Hepatocyte (in vitro differentiated cells): ENCODE data around the gene PCBP3. TPM values are rescaled to one million over a fixed set of nuclear protein-coding genes. Genes with fewer than 3 reads are reported as not detected.

Experiments used
- DNase-seq: peaks from one replicate; pipeline ENCODE4 v3.0.0-alpha.2; 2016; ENCODE audit warnings: low spot score
- H2AFZ ChIP-seq: fragments of 200-600 bp; sonication (generic); 2 replicates; pipeline ENCODE4 v1.6.0; 2016; ENCODE audit warnings: antibody characterized with exemption, mild to moderate bottlenecking
- H3K27ac ChIP-seq: fragments of 200-600 bp; sonication (generic); 2 replicates; pipeline ENCODE4 v1.5.1; 2016; ENCODE audit warnings: mild to moderate bottlenecking
- H3K27me3 ChIP-seq: fragments of 200-600 bp; sonication (generic); 2 replicates; pipeline ENCODE4 v1.6.1; 2016
- H3K36me3 ChIP-seq: fragments of 200-600 bp; sonication (generic); replicated peaks from 2 replicates; pipeline ENCODE4 v1.5.1; 2016; ENCODE audit warnings: low read depth; ENCODE audit not compliant: insufficient read depth
- H3K4me1 ChIP-seq: fragments of 200-600 bp; sonication (generic); 2 replicates; pipeline ENCODE4 v1.5.1; 2016; ENCODE audit warnings: mild to moderate bottlenecking, moderate library complexity; ENCODE audit not compliant: insufficient read depth
- H3K4me2 ChIP-seq: fragments of 200-600 bp; sonication (generic); 2 replicates; pipeline ENCODE4 v1.6.0; 2016
- H3K4me3 ChIP-seq: fragments of 200-600 bp; sonication (generic); 2 replicates; pipeline ENCODE4 v1.5.1; 2016; ENCODE audit warnings: mild to moderate bottlenecking
- H3K79me2 ChIP-seq: fragments of 200-600 bp; sonication (generic); 2 replicates; pipeline ENCODE4 v1.6.0; 2017; ENCODE audit warnings: mild to moderate bottlenecking
- H3K9me2 ChIP-seq: fragments of 200-600 bp; sonication (generic); replicated peaks from 2 replicates; pipeline ENCODE4 v1.6.0; 2017; ENCODE audit warnings: mild to moderate bottlenecking; ENCODE audit not compliant: insufficient read depth
- H3K9me3 ChIP-seq: fragments of 200-600 bp; sonication (generic); 2 replicates; pipeline ENCODE4 v1.5.1; 2016; ENCODE audit warnings: low read depth, mild to moderate bottlenecking
- H4K20me1 ChIP-seq: fragments of 200-600 bp; sonication (generic); 2 replicates; pipeline ENCODE4 v1.6.0; 2016; ENCODE audit warnings: mild to moderate bottlenecking; ENCODE audit not compliant: insufficient read depth, poor library complexity, severe bottlenecking
- EZH2 ChIP-seq: fragments of 200-600 bp; sonication (generic); IDR thresholded peaks from 2 replicates; pipeline ENCODE4 v1.6.1; 2016; ENCODE audit warnings: antibody characterized with exemption, mild to moderate bottlenecking, borderline replicate concordance
- EZH2phosphoT487 ChIP-seq: fragments of 200-600 bp; sonication (generic); IDR thresholded peaks from one replicate; pipeline ENCODE4 v1.6.1; 2018; ENCODE audit warnings: antibody characterized with exemption, mild to moderate bottlenecking, low read depth, moderate library complexity; ENCODE audit not compliant: unreplicated experiment, severe bottlenecking
- WGBS: methylation state at CpG from one replicate; pipeline ENCODE4 v1.1.6; 2016; ENCODE audit warnings: low lambda C conversion rate; ENCODE audit errors: missing lambda C conversion rate; 5-methylcytosine and 5-hydroxymethylcytosine counted together
- polyA plus RNA-seq: library from polyadenylated mRNA; unstranded; fragments of >200 nt; fragmentation: Nextera tagmentation; extraction: Ambion mirVana; gene quantifications from 2 replicates; pipeline ENCODE4 v1.2.1, GENCODE V29; 2016
- total RNA-seq: library from RNA; depleted of rRNA; stranded (reverse); fragments of >200 nt; gene quantifications from 2 replicates; pipeline ENCODE4 v1.2.3, GENCODE V29; 2014
- TF ChIP-seq, protein P1 (sequence below): fragments of 200-600 bp; sonication (generic); IDR thresholded peaks from 2 replicates; pipeline ENCODE4 v1.5.1; 2016; ENCODE audit warnings: antibody characterized with exemption, mild to moderate bottlenecking; ENCODE audit not compliant: poor library complexity

Gene PCBP3
- total and polyA plus RNA-seq, 2 experiments from 2014 or later, result 3.1 to 8.8 TPM

DNA sequence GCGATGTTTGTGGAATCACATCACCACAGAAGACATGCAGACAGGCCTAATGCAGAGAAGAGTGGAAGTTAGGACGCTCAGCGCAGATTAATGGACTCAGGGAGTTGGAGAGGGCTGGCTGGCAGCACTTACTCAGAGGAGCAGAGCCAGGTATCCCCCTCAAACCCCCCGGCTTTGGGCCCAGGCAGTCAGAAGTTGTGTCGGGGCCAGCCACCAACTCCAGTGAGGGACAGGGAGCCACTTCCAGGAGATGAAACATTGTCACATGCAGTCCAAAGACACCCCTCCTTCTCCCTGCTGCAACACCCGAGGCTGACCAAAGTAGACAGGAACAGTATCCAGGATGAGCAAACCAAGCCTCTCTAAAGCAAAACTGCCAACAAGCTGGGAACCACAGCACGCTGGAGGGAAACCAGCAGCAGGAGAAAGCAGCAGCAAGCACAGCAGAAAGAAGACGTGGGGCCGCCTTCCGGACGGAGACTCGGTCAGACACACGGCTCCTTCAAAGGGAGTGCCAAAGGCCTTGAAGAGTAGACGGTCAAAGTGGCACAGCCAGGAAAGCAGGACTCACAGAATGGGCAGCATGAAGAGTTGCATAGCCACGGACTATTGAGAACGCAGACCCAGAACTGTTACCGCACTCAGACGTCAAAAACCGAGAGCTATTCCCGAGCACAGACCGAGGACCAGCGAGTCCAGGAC lies 149.3 kb downstream of the PCBP3 start:
- Histone ChIP-seq H3K9me3 (no peaks in the 10 kb centered on the region), H3K27me3 (no peaks in the 10 kb centered on the region), H3K4me1 (no peaks in the 10 kb centered on the region), H3K27ac (no peak overlapping the region), H3K36me3 (no peaks in the 10 kb centered on the region), H4K20me1 (peaks cover 3% of the 10 kb centered on the region), H3K4me3 (no peak overlapping the region), H2AFZ (no peak overlapping the region), H3K9me2 (no peaks in the 10 kb centered on the region), H3K79me2 (no peaks in the 10 kb centered on the region), H3K4me2 (no peak overlapping the region)
- DNase-seq, result no peak
- TF ChIP-seq EZH2 (no peak), EZH2phosphoT487 (no peak)
- TF ChIP-seq, protein P1, sequence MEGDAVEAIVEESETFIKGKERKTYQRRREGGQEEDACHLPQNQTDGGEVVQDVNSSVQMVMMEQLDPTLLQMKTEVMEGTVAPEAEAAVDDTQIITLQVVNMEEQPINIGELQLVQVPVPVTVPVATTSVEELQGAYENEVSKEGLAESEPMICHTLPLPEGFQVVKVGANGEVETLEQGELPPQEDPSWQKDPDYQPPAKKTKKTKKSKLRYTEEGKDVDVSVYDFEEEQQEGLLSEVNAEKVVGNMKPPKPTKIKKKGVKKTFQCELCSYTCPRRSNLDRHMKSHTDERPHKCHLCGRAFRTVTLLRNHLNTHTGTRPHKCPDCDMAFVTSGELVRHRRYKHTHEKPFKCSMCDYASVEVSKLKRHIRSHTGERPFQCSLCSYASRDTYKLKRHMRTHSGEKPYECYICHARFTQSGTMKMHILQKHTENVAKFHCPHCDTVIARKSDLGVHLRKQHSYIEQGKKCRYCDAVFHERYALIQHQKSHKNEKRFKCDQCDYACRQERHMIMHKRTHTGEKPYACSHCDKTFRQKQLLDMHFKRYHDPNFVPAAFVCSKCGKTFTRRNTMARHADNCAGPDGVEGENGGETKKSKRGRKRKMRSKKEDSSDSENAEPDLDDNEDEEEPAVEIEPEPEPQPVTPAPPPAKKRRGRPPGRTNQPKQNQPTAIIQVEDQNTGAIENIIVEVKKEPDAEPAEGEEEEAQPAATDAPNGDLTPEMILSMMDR, result no peak
- WGBS, result 90% methylated on average over 22 of the region's 22 CpGs

DNA sequence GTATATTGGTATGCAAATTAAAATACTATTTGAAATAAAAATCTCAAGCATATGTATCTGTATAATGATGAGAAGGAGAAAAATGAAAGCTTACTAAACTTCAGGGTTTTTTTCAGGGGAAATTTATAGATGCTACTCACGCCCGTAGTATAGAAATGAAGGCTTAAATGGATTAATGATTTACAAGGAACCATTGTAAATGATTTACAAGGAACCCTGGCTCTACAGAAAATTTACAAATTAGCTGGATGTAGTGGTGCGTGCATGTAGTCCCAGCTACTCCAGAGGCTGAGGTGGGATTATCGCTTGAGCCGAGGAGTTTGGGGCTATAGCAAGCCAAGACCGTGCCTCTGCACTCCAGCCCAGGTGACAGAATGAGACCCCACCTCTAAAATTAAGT lies 150.5 kb downstream of the PCBP3 start:
- H3K79me2 ChIP-seq, result no peaks in the 10 kb centered on the region
- H3K9me2 ChIP-seq, result no peaks in the 10 kb centered on the region
- H3K4me3 ChIP-seq, result no peak overlapping the region
- no peak overlapping the region for H2AFZ ChIP-seq
- no peaks in the 10 kb centered on the region for H3K27me3 ChIP-seq
- peaks cover 3% of the 10 kb centered on the region for H4K20me1 ChIP-seq
- no peaks in the 10 kb centered on the region for H3K4me1 ChIP-seq
- no peak overlapping the region for H3K27ac ChIP-seq
- H3K9me3 ChIP-seq, result no peaks in the 10 kb centered on the region
- 62% methylated on average over 6 of the region's 6 CpGs for WGBS
- no peak for DNase-seq
- no peak overlapping the region for H3K4me2 ChIP-seq
- TF ChIP-seq, protein P1, result no peak
- TF ChIP-seq EZH2 (no peak), EZH2phosphoT487 (no peak)
- no peaks in the 10 kb centered on the region for H3K36me3 ChIP-seq

DNA sequence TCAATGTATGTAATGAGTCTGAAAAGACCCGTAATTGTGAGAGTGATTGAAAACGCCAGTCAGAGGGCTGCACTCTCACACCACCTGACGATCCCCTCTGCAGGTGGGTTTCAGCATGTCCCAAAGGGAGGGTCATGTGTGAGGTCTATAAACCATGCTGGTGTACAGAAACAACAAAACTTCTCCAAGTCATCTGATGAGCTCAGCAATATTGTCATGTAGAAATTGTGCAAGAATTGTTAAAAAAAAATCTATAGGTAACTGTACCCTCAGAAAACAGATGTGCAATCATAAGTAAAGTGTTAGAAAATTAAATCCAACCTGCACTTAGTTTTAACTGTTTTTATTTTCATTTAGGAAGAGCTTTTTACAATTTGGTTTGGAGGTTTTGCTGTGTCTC lies 152.5 kb downstream of the PCBP3 start:
- 81% methylated on average over 3 of the region's 3 CpGs for WGBS
- TF ChIP-seq EZH2 (no peak), EZH2phosphoT487 (no peak)
- TF ChIP-seq, protein P1, result no peak

More for the DNA sequence above, 152.5 kb downstream of the PCBP3 start:
- no peaks in the 10 kb centered on the region for H3K4me1 ChIP-seq
- no peak overlapping the region for H3K4me3 ChIP-seq
- no peak overlapping the region for H3K27ac ChIP-seq
- H3K79me2 ChIP-seq, result no peaks in the 10 kb centered on the region
- H3K4me2 ChIP-seq, result no peak overlapping the region
- no peaks in the 10 kb centered on the region for H3K9me3 ChIP-seq
- H2AFZ ChIP-seq, result no peak overlapping the region
- no peak for DNase-seq
- no peaks in the 10 kb centered on the region for H3K36me3 ChIP-seq
- H3K9me2 ChIP-seq, result no peaks in the 10 kb centered on the region
- peaks cover 3% of the 10 kb centered on the region for H4K20me1 ChIP-seq
- no peaks in the 10 kb centered on the region for H3K27me3 ChIP-seq
